IPS-18a (cell line): ENCODE measurements around the gene KCNK17.

Experiments
- H3K27ac ChIP-seq: one replicate; pipeline ENCODE4 v1.5.1; 2013; ENCODE audit warnings: low read length
- H3K27me3 ChIP-seq: one replicate; pipeline ENCODE4 v1.6.1; 2013; ENCODE audit warnings: mild to moderate bottlenecking, low read length; ENCODE audit not compliant: control insufficient read depth, insufficient read depth
- H3K36me3 ChIP-seq: one replicate; pipeline ENCODE4 v1.6.1; 2013; ENCODE audit warnings: low read depth, low read length; ENCODE audit not compliant: control insufficient read depth
- H3K4me1 ChIP-seq: one replicate; pipeline ENCODE4 v1.6.1; 2013; ENCODE audit warnings: low read depth, low read length; ENCODE audit not compliant: control insufficient read depth
- H3K4me3 ChIP-seq: one replicate; pipeline ENCODE4 v1.5.1; 2013; ENCODE audit warnings: low read length
- H3K9ac ChIP-seq: one replicate; pipeline ENCODE4 v1.6.1; 2013; ENCODE audit warnings: mild to moderate bottlenecking, low read length, moderate library complexity
- H3K9me3 ChIP-seq: one replicate; pipeline ENCODE4 v1.6.1; 2013; ENCODE audit warnings: low read depth, low read length; ENCODE audit not compliant: control insufficient read depth

KCNK17 gene

GRCh38 chr6:39279539-39279938, 34.7 kb downstream of the KCNK17 start:
- H3K27me3 ChIP-seq, result no peaks in the 10 kb centered on the region

GRCh38 chr6:39276379-39276995, 37.7 kb downstream of the KCNK17 start:
- no peak overlapping the region for H3K9ac ChIP-seq
- H3K4me3 ChIP-seq, result no peak overlapping the region
- no peaks in the 10 kb centered on the region for H3K9me3 ChIP-seq
- H3K27me3 ChIP-seq, result no peaks in the 10 kb centered on the region
- H3K36me3 ChIP-seq, result no peaks in the 10 kb centered on the region
- H3K27ac ChIP-seq, result no peak overlapping the region
- peaks cover 14% of the 10 kb centered on the region for H3K4me1 ChIP-seq

More at GRCh38 chr6:39279539-39279938, 34.7 kb downstream of the KCNK17 start:
- Histone ChIP-seq H3K9me3 (no peaks in the 10 kb centered on the region), H3K9ac (no peak overlapping the region), H3K4me3 (no peak overlapping the region), H3K4me1 (no peaks in the 10 kb centered on the region), H3K36me3 (no peaks in the 10 kb centered on the region), H3K27ac (no peak overlapping the region)

- H3K27me3 ChIP-seq, result no peaks in the 10 kb centered on the region
- H3K36me3 ChIP-seq, result no peaks in the 10 kb centered on the region
- no peak overlapping the region for H3K4me3 ChIP-seq
- H3K9ac ChIP-seq, result no peak overlapping the region
- H3K27ac ChIP-seq, result no peak overlapping the region
- H3K4me1 ChIP-seq, result peaks cover 14% of the 10 kb centered on the region
- no peaks in the 10 kb centered on the region for H3K9me3 ChIP-seq
Measured at GRCh38 chr6:39274903-39275302, 39.3 kb downstream of the KCNK17 start.

- H3K9me3 ChIP-seq, result no peaks in the 10 kb centered on the region
- no peak overlapping the region for H3K4me3 ChIP-seq
- H3K36me3 ChIP-seq, result no peaks in the 10 kb centered on the region
- H3K27ac ChIP-seq, result no peak overlapping the region
- no peak overlapping the region for H3K9ac ChIP-seq
- peaks cover 14% of the 10 kb centered on the region for H3K4me1 ChIP-seq
- H3K27me3 ChIP-seq, result no peaks in the 10 kb centered on the region
Measured at GRCh38 chr6:39274471-39274870, 39.7 kb downstream of the KCNK17 start.

GRCh38 chr6:39273406-39273821, 40.8 kb downstream of the KCNK17 start:
- Histone ChIP-seq H3K9me3 (no peaks in the 10 kb centered on the region), H3K4me3 (no peak overlapping the region), H3K27ac (no peak overlapping the region), H3K9ac (no peak overlapping the region), H3K36me3 (no peaks in the 10 kb centered on the region), H3K4me1 (peaks cover 20% of the 10 kb centered on the region), H3K27me3 (no peaks in the 10 kb centered on the region)

- H3K9me3 ChIP-seq, result no peaks in the 10 kb centered on the region
- H3K36me3 ChIP-seq, result no peaks in the 10 kb centered on the region
- H3K4me1 ChIP-seq, result peaks cover 24% of the 10 kb centered on the region
- H3K27ac ChIP-seq, result no peak overlapping the region
- H3K9ac ChIP-seq, result no peak overlapping the region
- no peaks in the 10 kb centered on the region for H3K27me3 ChIP-seq
- H3K4me3 ChIP-seq, result no peak overlapping the region
Measured at GRCh38 chr6:39269961-39270360, 44.3 kb downstream of the KCNK17 start.

- Histone ChIP-seq H3K27me3 (no peaks in the 10 kb centered on the region), H3K36me3 (no peaks in the 10 kb centered on the region), H3K4me3 (no peak overlapping the region), H3K27ac (no peak overlapping the region), H3K4me1 (peaks cover 23% of the 10 kb centered on the region), H3K9me3 (no peaks in the 10 kb centered on the region), H3K9ac (no peak overlapping the region)
Measured at GRCh38 chr6:39268721-39269120, 45.5 kb downstream of the KCNK17 start.

GRCh38 chr6:39268171-39268570, 46.0 kb downstream of the KCNK17 start:
- H3K9ac ChIP-seq, result no peak overlapping the region
- H3K4me3 ChIP-seq, result no peak overlapping the region
- no peaks in the 10 kb centered on the region for H3K36me3 ChIP-seq
- H3K9me3 ChIP-seq, result no peaks in the 10 kb centered on the region
- H3K4me1 ChIP-seq, result peaks cover 21% of the 10 kb centered on the region
- H3K27ac ChIP-seq, result no peak overlapping the region
- no peaks in the 10 kb centered on the region for H3K27me3 ChIP-seq

GRCh38 chr6:39266782-39267355, 47.4 kb downstream of the KCNK17 start:
- H3K9me3 ChIP-seq, result no peaks in the 10 kb centered on the region
- peaks cover 22% of the 10 kb centered on the region for H3K4me1 ChIP-seq
- H3K36me3 ChIP-seq, result no peaks in the 10 kb centered on the region
- H3K9ac ChIP-seq, result no peak overlapping the region
- H3K4me3 ChIP-seq, result no peak overlapping the region
- H3K27ac ChIP-seq, result no peak overlapping the region
- no peaks in the 10 kb centered on the region for H3K27me3 ChIP-seq

- Histone ChIP-seq H3K27me3 (no peaks in the 10 kb centered on the region), H3K27ac (no peak overlapping the region)
Measured at GRCh38 chr6:39266375-39266774, 47.8 kb downstream of the KCNK17 start.

GRCh38 chr6:39263303-39264037, 50.7 kb downstream of the KCNK17 start:
- Histone ChIP-seq H3K9me3 (no peaks in the 10 kb centered on the region), H3K27me3 (no peaks in the 10 kb centered on the region), H3K27ac (peak overlapping the region; percentile 7), H3K36me3 (no peaks in the 10 kb centered on the region), H3K9ac (no peak overlapping the region), H3K4me1 (peaks cover 30% of the 10 kb centered on the region), H3K4me3 (peak overlapping the region; percentile 5)

More at GRCh38 chr6:39266375-39266774, 47.8 kb downstream of the KCNK17 start:
- peaks cover 27% of the 10 kb centered on the region for H3K4me1 ChIP-seq
- H3K36me3 ChIP-seq, result no peaks in the 10 kb centered on the region
- no peak overlapping the region for H3K9ac ChIP-seq
- H3K9me3 ChIP-seq, result no peaks in the 10 kb centered on the region
- no peak overlapping the region for H3K4me3 ChIP-seq
